Measurements from ENCODE around the gene PPM1G. TPM values are rescaled to one million over a fixed set of nuclear protein-coding genes. Genes with fewer than 3 reads are reported as not detected.

The PPM1G gene
- total RNA-seq, 4 donors from 2014 or later, result 43.4 to 54.9 (median 51.7) TPM

- H3K27ac ChIP-seq, result peak within 1 kb of the TSS; percentile 71 to 85 (median 80)
- in situ Hi-C loops (cut with MboI; ENCODE audit: low pct_ligation_motif_present in 1 of 4, low pct_unique_long_range_greater_than_20kb in 1 of 4, low sequenced_read_pairs in 3 of 4), result no loop called here
- H3K4me3 ChIP-seq, result peak within 1 kb of the TSS; percentile 7 to 53 (median 38)
- peaks cover 0 to 42% (median 21%) of the 10 kb centered on the region in 4 donors for H3K36me3 ChIP-seq
- H3K4me1 ChIP-seq, result peaks cover 3 to 28% (median 14%) of the 10 kb centered on the region in 4 donors
- intact Hi-C loops (cut with DNase I; ENCODE audit: low total_unique reads), result no loop called here
- H3K9me3 ChIP-seq, result no peaks in the 10 kb centered on the region
- no peak for TF ChIP-seq EP300 (IDR thresholded peaks at IDR 0.05; ENCODE audit: low read depth)
- peak; percentile 34 to 66 (median 55) for TF ChIP-seq CTCF (IDR thresholded peaks at IDR 0.05)
- peak; percentile 33 to 77 (median 67) for TF ChIP-seq POLR2AphosphoS5 (IDR thresholded peaks at IDR 0.05)
- TF ChIP-seq POLR2A (IDR thresholded peaks at IDR 0.05), result peak; percentile 67
- WGBS, 2 donors (ENCODE audit: low coverage in 1 of 2), result 51% methylated on average over 58 of the region's 80 CpGs; no CpG with 5 or more reads in 1 of the 2 donors
- DNase-seq, result peak; percentile 84
- H3K27me3 ChIP-seq, result no peaks in the 10 kb centered on the region
Measured at GRCh38 chr2:27441958-27442919, 32.8 kb upstream of the PPM1G start, which contains the start of gene KRTCAP3. TSS of gene KRTCAP3 (plus strand) at chr2:27442381. CDS start at chr2:27442413, 32 bp downstream.

- Histone ChIP-seq H3K4me1 (peaks cover 3 to 27% (median 14%) of the 10 kb centered on the region in 4 donors), H3K9me3 (no peaks in the 10 kb centered on the region), H3K27ac (no peak overlapping the region), H3K36me3 (peaks cover 0 to 50% (median 25%) of the 10 kb centered on the region in 4 donors), H3K27me3 (no peaks in the 10 kb centered on the region), H3K4me3 (no peak overlapping the region)
- TF ChIP-seq CTCF (IDR thresholded peaks at IDR 0.05) (no peak), POLR2A (IDR thresholded peaks at IDR 0.05) (no peak), POLR2AphosphoS5 (IDR thresholded peaks at IDR 0.05) (no peak), EP300 (IDR thresholded peaks at IDR 0.05; ENCODE audit: low read depth) (no peak)
- in situ Hi-C loops (cut with MboI; ENCODE audit: low pct_ligation_motif_present in 1 of 4, low pct_unique_long_range_greater_than_20kb in 1 of 4, low sequenced_read_pairs in 3 of 4), result no loop called here
- intact Hi-C loops (cut with DNase I; ENCODE audit: low total_unique reads), result no loop called here
- WGBS, 2 donors (ENCODE audit: low coverage in 1 of 2), result 85 to 100% methylated on average over 6 to 10 of the region's 10 CpGs
- DNase-seq, result no peak
Measured at GRCh38 chr2:27441226-27441926, 32.0 kb upstream of the PPM1G start.

GRCh38 chr2:27435628-27436027 lies 26.2 kb upstream of the PPM1G start:
- H3K4me3 ChIP-seq, result no peak overlapping the region
- H3K36me3 ChIP-seq, result peaks cover 0 to 70% (median 37%) of the 10 kb centered on the region in 4 donors
- intact Hi-C loops (cut with DNase I; ENCODE audit: low total_unique reads) (no loop called here), in situ Hi-C loops (cut with MboI; ENCODE audit: low pct_ligation_motif_present in 1 of 4, low pct_unique_long_range_greater_than_20kb in 1 of 4, low sequenced_read_pairs in 3 of 4) (no loop called here)
- TF ChIP-seq POLR2A (IDR thresholded peaks at IDR 0.05), result no peak
- TF ChIP-seq CTCF (IDR thresholded peaks at IDR 0.05), result no peak
- no peak for TF ChIP-seq POLR2AphosphoS5 (IDR thresholded peaks at IDR 0.05)
- no peak for TF ChIP-seq EP300 (IDR thresholded peaks at IDR 0.05; ENCODE audit: low read depth)
- no peaks in the 10 kb centered on the region for H3K27me3 ChIP-seq
- no peak overlapping the region for H3K27ac ChIP-seq
- 91 to 95% methylated on average over 4 to 6 of the region's 6 CpGs for WGBS, 2 donors (ENCODE audit: low coverage in 1 of 2)
- peaks cover 6 to 21% (median 9%) of the 10 kb centered on the region in 4 donors for H3K4me1 ChIP-seq
- no peaks in the 10 kb centered on the region for H3K9me3 ChIP-seq
- DNase-seq, result no peak

GRCh38 chr2:27431395-27431794 lies 22.0 kb upstream of the PPM1G start:
- peaks cover 19 to 39% (median 26%) of the 10 kb centered on the region in 4 donors for H3K4me1 ChIP-seq
- intact Hi-C loops (cut with DNase I; ENCODE audit: low total_unique reads), result no loop called here
- no peaks in the 10 kb centered on the region for H3K9me3 ChIP-seq
- DNase-seq, result no peak
- no peaks in the 10 kb centered on the region for H3K27me3 ChIP-seq
- H3K27ac ChIP-seq, result no peak overlapping the region
- peaks cover 0 to 32% (median 18%) of the 10 kb centered on the region in 4 donors for H3K36me3 ChIP-seq
- no peak for TF ChIP-seq EP300 (IDR thresholded peaks at IDR 0.05; ENCODE audit: low read depth)
- no peak for TF ChIP-seq POLR2AphosphoS5 (IDR thresholded peaks at IDR 0.05)
- in situ Hi-C loops (cut with MboI; ENCODE audit: low pct_ligation_motif_present in 1 of 4, low pct_unique_long_range_greater_than_20kb in 1 of 4, low sequenced_read_pairs in 3 of 4), result no loop called here
- no peak overlapping the region for H3K4me3 ChIP-seq
